Measurements from ENCODE around the gene GBA2. TPM values are rescaled to one million over a fixed set of nuclear protein-coding genes. Genes with fewer than 3 reads are reported as not detected.

GBA2 gene
- total RNA-seq, 1 experiment from 2014 or later = 39.2 TPM

DNA sequence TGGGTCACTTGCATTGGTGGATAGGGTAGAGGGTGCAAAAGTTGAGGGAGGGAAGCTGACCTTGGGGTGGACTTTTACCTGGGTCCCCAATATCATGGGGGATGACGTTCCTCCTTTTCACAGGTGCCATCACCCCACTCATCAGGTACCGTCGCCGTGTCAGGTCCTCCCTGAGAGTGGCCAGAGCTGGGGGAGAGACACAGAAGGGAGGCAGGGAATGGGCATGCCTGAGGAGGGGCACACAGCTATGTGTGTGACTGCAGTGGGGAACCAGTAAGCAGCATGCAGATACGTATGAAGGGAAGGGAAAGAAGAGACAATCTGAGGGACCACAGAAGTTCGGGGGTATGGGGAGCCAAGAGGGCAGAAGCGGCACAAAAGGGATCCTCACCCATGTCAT is 10.1 kb downstream of the GBA2 start:
- DNase-seq (ENCODE audit: low read depth) = no peak

DNA sequence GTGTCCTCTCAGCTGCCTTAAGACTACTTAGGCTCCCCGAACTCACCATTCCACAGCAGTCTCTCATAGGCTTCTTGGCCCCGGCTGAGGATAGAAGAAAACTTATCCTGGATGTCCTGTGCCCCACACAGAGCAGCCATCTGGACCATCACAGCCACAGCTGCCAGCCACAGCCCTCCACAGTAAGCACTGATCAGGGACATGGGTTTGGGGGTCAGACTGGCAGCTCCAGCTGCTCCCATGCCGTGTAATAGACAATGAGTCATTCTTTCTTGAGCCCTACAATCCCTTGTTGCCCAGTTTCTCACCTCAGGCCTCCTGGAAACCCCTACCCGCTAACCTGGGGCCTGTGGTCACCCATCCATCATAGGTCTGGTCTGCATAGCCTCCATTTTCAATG is 10.8 kb downstream of the GBA2 start:
- no peak for DNase-seq (ENCODE audit: low read depth)

DNA sequence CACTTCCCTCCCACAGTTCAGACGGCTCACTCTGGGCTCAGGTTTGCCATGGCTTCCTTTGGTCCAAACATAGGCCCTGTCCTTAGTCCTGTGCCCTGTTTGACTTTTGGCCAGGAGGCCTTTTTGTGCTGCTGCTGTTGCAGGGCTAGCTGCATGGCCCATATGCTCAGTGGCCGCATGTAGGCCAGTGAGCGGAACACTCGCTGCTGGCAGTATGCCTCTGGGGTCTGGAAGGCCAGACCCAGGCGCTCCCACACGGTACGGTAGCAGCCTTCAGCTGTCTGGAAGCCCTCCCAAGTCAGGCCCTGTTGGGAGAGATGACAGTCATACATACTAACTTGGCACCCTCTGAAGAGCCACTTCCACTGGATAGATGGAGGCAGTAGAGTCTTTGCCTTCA is 11.9 kb downstream of the GBA2 start:
- DNase-seq (ENCODE audit: low read depth) = no peak

DNA sequence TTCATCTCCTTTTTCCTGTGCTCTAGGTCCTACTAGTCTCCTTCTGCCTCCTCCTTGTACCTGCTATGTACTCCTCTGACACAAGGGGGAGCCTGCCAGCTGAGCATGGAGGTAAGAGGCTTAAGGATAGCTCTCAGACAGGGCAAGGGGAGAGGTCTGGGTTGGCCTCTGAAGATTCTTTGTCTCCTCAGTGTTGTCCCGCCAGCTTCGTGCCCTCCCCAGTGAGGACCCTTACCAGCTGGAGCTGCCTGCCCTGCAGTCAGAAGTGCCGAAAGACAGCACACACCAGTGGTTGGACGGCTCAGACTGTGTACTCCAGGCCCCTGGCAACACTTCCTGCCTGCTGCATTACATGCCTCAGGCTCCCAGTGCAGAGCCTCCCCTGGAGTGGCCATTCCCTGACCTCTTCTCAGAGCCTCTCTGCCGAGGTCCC is 12.8 kb downstream of the GBA2 start:
- peak; percentile 74 for DNase-seq (ENCODE audit: low read depth)

DNA sequence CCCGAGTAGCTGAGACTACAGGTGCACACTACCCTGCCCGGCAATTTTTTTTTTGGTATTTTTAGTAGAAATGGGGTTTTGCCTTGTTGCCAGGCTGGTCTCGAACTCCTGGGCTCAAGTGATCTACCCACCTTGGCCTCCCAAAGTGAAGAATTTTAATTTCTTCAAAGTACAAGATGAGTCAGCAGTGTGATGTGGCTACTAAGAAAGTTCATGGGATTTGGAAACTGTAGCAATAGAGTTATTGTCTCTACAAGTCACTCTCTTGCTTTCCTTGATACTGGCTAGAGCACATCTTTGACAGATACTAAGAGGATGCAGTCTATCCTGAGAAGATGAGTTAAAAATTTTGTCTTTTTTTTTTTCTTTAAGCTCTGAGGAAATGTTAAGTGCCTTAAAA is 14.9 kb downstream of the GBA2 start:
- no peak for DNase-seq (ENCODE audit: low read depth)

GRCh38 chr9:35732800-35733541 is 16.1 kb downstream of the GBA2 start:
- DNase-seq (ENCODE audit: low read depth) = peak; percentile 79

GRCh38 chr9:35732185-35732799 is 16.7 kb downstream of the GBA2 start, which contains the start of the genes CREB3 and TLN1:
TSS of gene CREB3 (plus strand) at chr9:35732666. CDS start at chr9:35732773, 107 bp downstream.
TSS of gene TLN1 (minus strand) at chr9:35732195. CDS start at chr9:35725694, 6,501 bp downstream.
- DNase-seq (ENCODE audit: low read depth) = peak; percentile 100

DNA sequence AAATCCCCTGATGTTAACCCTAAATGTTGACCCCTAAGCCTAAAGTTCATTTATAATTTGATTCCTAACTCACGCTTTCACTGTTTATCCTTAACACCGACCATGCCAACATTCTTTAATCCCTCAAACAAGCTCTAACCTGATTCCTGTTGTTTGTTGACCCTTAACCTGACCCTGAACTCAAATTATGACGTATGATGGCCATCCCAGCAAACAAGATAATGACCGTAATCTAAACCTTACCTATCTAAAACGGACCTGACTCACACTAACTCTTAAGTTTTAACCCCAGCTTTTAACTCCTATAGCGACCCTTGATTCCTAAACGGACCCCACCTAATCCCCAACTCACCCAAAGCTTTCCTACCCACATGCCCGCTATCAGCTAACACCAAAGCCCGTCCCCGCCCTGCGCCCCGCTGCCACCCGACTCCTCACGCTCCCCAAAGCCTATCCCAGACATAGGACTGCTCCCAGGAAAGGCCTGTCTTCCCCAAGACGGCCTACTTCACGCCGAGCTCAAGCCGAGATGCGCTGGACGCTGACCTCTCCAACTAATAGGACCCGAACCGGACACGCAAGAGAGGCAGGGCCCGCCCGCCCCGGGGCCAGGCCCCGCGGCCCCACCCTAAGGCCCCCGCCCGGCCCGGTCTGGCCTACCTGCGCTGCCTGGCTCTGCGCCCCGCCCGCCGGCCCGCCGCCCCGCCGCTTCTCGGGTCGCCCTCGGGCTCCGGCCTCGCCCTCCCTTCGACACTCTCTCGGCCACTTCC is 17.4 kb downstream of the GBA2 start:
- DNase-seq (ENCODE audit: low read depth) = no peak

GRCh38 chr9:35730486-35730854 is 18.6 kb downstream of the GBA2 start:
- no peak for DNase-seq (ENCODE audit: low read depth)

- DNase-seq (ENCODE audit: low read depth) = peak; percentile 94
Observed at GRCh38 chr9:35729700-35730485, 19.1 kb downstream of the GBA2 start.

DNA sequence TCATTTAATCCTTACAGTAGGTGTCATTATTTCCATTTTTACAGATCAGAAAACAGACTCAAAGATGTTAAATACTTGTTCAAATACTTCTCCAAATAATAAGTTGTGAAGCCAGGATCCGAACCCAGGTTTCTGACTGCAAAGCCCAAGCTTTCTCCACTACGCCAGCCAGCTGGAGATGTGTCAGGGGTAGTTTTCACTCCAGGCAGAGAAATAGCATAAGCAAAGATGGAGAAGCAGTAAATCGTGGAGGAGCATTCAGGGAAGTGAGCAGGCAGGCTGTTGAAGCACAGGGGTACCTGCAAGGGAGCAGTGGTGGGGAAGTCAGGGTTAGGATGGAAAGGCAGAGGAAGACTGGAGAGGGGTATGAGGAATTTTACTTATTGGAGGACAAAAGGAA is 19.9 kb downstream of the GBA2 start:
- DNase-seq (ENCODE audit: low read depth) = no peak

DNA sequence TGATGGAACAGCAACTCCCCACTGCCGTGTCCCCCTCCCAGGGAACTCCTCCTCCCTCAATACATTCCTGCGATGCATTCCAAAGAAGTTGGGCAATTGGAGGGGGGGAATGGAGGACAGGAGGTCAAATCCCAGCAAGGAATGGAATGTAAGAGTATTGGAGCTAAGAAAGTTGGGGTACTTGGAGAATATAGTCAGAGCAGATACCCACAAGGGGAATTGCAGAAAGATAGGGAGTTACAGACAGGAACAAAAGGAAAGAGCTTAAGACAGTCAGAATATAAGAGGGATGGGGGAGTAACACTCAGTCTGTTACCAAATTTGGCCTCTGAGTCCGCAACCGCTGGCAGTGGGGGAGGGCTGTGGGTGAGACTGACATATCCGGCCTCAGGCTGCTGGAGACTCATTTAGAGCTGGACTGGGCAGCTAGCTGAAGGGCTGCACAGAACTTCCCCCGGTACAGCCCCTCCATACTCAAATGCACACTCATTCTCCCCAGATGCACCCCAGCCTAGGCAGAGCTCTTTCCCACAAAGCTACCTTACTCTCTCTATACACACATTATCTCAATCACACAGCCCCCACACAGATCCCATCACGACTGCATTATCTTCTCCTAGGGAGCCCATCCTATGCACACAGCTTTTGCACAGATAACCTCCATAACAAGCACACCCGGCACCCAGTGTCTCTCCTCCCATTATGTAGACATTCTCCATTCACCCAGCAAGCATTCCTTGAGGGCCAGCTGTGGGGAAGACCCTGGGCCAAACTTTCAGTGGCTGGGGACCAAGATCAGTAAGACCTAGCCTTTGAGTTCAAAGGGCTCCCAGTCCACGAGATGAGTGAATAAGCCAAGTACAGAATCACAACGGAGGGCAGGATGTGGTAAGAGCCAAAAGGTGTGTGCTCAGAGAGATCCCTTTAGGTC is 20.7 kb downstream of the GBA2 start:
- DNase-seq (ENCODE audit: low read depth) = peak; percentile 88

GRCh38 chr9:35727676-35728040 is 21.4 kb downstream of the GBA2 start:
- no peak for DNase-seq (ENCODE audit: low read depth)

DNA sequence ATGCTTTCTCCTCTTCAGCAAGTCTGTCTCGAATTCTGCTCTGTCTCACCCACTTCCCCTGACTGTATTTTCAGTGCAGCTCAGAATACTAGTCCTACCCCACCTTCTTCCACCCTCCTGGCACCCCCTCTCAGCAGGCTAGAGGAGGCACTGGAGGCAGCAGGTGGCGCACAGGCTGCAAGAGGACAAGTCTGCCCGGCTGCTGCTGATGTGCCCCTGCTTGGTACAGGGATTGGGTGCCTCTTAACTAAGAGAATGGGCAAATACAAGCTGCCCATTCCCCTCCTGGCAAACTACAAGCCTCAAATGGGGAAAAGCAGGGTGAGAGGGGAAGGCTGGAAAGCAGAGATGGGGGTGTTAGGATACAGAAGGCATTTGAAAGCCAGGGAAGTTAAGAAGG is 22.1 kb downstream of the GBA2 start:
- peak; percentile 51 for DNase-seq (ENCODE audit: low read depth)

DNA sequence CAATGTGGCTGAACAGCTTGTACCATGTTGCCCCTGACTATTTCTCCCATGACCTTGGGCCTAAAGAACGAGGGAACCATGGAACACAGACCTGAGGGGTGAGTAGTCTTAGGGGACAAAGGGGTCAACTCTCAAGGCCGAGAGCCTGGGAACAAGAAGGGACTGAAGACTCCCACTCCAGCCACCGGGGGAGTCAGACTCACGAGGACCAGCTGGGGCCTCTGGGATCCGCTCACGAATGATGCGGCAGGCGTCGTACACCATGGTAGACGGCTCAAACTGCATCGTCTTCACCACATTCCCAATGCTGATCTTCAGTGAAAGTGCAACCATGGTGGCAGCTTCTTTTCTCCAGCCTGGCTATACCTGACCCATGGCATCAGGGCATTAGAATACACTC is 23.7 kb downstream of the GBA2 start:
- DNase-seq (ENCODE audit: low read depth) = no peak

DNA sequence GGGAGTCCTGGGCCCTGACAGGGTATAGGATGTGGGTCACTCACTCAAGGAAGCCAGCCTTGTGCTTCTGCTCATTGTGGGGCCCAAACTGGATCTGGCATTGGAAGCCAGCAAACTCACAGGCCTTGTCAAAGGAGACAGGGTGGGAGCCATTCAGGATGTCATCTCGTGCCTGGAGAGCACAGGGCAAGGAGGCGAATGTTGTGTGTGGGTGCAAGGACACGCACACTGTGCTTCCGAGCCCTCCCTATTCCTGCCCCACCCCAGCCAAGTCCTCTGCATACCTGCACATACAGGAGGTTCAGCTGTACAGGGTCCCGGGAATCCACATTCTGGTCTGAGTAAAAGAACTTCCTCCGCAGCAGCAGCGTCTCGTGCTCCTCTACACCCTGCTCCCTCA is 25.1 kb downstream of the GBA2 start:
- DNase-seq (ENCODE audit: low read depth) = no peak

DNA sequence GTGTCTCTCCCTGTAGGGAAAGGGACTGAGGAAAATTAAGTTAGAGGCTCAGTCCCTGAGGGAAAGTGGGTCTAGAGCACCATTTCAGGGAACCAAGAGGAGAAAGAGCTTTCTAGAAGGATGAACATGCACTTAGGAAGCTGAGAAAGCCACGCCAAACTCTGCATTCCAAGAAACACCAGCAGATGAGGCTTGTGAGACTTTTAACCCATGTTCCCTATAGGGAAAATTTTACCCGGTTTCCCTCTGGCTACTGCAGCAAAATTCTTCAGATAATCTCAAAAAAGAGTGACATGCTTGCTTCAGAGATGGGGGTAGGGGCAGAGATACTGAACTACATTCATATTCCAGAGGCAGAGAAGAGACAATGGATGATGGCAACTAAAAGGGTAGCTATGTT is 25.6 kb downstream of the GBA2 start:
- DNase-seq (ENCODE audit: low read depth) = no peak

- DNase-seq (ENCODE audit: low read depth) = no peak
Observed at GRCh38 chr9:35719546-35719945, 29.5 kb downstream of the GBA2 start.

- no peak for DNase-seq (ENCODE audit: low read depth)
Observed at GRCh38 chr9:35718721-35719511, 30.1 kb downstream of the GBA2 start.
